Activated naive CD8-positive, alpha-beta T cell treated with anti-CD3 and anti-CD28 coated beads, Interleukin-2, amount 50 U/mL, for 24 hours (primary cell): ENCODE data around the gene CEND1.
A peak's percentile ranks its signal among the peaks of the same experiment; 100 is the strongest.

Experiments used
- ATAC-seq: fragments of 150-1000 bp; cut with Tn5 transposase; one replicate; pipeline ENCODE4 v1.10.0; 2021
- DNase-seq: peaks from one replicate; pipeline ENCODE4 v3.0.0; 2021
- H3K27ac Mint-ChIP-seq: one replicate; pipeline ENCODE4 v1.8.0; 2021; ENCODE audit warnings: mild to moderate bottlenecking, mixed read lengths
- H3K27me3 Mint-ChIP-seq: one replicate; pipeline ENCODE4 v1.8.0; 2021; ENCODE audit warnings: mixed read lengths
- H3K36me3 Mint-ChIP-seq: one replicate; pipeline ENCODE4 v1.8.0; 2021; ENCODE audit warnings: low read depth, mixed read lengths
- H3K4me1 Mint-ChIP-seq: one replicate; pipeline ENCODE4 v1.8.0; 2021; ENCODE audit warnings: mixed read lengths
- H3K4me3 Mint-ChIP-seq: one replicate; pipeline ENCODE4 v1.8.0; 2021; ENCODE audit warnings: mild to moderate bottlenecking, moderate library complexity, mixed read lengths
- H3K9me3 Mint-ChIP-seq: one replicate; pipeline ENCODE4 v1.8.0; 2021; ENCODE audit warnings: mixed read lengths

Gene CEND1

GRCh38 chr11:823441-824291 lies 33.8 kb upstream of the CEND1 start:
- Mint-ChIP-seq H3K4me3 (no peak overlapping the region), H3K4me1 (peaks cover 22% of the 10 kb centered on the region), H3K36me3 (no peaks in the 10 kb centered on the region), H3K9me3 (no peaks in the 10 kb centered on the region), H3K27ac (no peak overlapping the region), H3K27me3 (peaks cover 17% of the 10 kb centered on the region)
- DNase-seq = no peak
- no peak for ATAC-seq

- peaks cover 17% of the 10 kb centered on the region for H3K4me1 Mint-ChIP-seq
- no peak overlapping the region for H3K4me3 Mint-ChIP-seq
- no peak for ATAC-seq
- no peak for DNase-seq
- no peak overlapping the region for H3K27ac Mint-ChIP-seq
- peaks cover 3% of the 10 kb centered on the region for H3K27me3 Mint-ChIP-seq
- no peaks in the 10 kb centered on the region for H3K36me3 Mint-ChIP-seq
- no peaks in the 10 kb centered on the region for H3K9me3 Mint-ChIP-seq
Measured at GRCh38 chr11:821512-822371, 31.9 kb upstream of the CEND1 start.

- no peak for DNase-seq
Measured at GRCh38 chr11:820655-821511, 31.0 kb upstream of the CEND1 start.

GRCh38 chr11:819943-820649 lies 30.2 kb upstream of the CEND1 start:
- ATAC-seq (peak; percentile 71), DNase-seq (peak; percentile 93)
- peaks cover 12% of the 10 kb centered on the region for H3K4me1 Mint-ChIP-seq
- no peak overlapping the region for H3K27ac Mint-ChIP-seq
- H3K27me3 Mint-ChIP-seq = no peaks in the 10 kb centered on the region
- no peaks in the 10 kb centered on the region for H3K9me3 Mint-ChIP-seq
- H3K36me3 Mint-ChIP-seq = no peaks in the 10 kb centered on the region
- peak overlapping the region; percentile 77 for H3K4me3 Mint-ChIP-seq

More at GRCh38 chr11:820655-821511, 31.0 kb upstream of the CEND1 start:
- H3K27ac Mint-ChIP-seq = no peak overlapping the region
- H3K4me3 Mint-ChIP-seq = peak overlapping the region; percentile 77
- H3K9me3 Mint-ChIP-seq = no peaks in the 10 kb centered on the region
- H3K27me3 Mint-ChIP-seq = no peaks in the 10 kb centered on the region
- no peak for ATAC-seq
- peaks cover 12% of the 10 kb centered on the region for H3K4me1 Mint-ChIP-seq
- H3K36me3 Mint-ChIP-seq = no peaks in the 10 kb centered on the region

- H3K27ac Mint-ChIP-seq = no peak overlapping the region
- H3K36me3 Mint-ChIP-seq = no peaks in the 10 kb centered on the region
- no peaks in the 10 kb centered on the region for H3K27me3 Mint-ChIP-seq
- ATAC-seq (peak; percentile 74), DNase-seq (peak; percentile 93)
- peak overlapping the region; percentile 77 for H3K4me3 Mint-ChIP-seq
- peaks cover 12% of the 10 kb centered on the region for H3K4me1 Mint-ChIP-seq
- no peaks in the 10 kb centered on the region for H3K9me3 Mint-ChIP-seq
Measured at GRCh38 chr11:819129-819931, 29.4 kb upstream of the CEND1 start.

- DNase-seq (no peak), ATAC-seq (no peak)
- Mint-ChIP-seq H3K27me3 (no peaks in the 10 kb centered on the region), H3K9me3 (no peaks in the 10 kb centered on the region), H3K4me3 (peak within 1 kb of the TSS; percentile 77), H3K27ac (no peak within 1 kb of the TSS), H3K36me3 (peaks cover 4% of the 10 kb centered on the region), H3K4me1 (peaks cover 12% of the 10 kb centered on the region)
Measured at GRCh38 chr11:818396-819128, 28.7 kb upstream of the CEND1 start, which contains the start of gene PNPLA2. TSS of gene PNPLA2 (plus strand) at chr11:818914. CDS start at chr11:819719, 805 bp downstream.

- Mint-ChIP-seq H3K27ac (no peak overlapping the region), H3K9me3 (no peaks in the 10 kb centered on the region), H3K36me3 (peaks cover 24% of the 10 kb centered on the region), H3K27me3 (no peaks in the 10 kb centered on the region), H3K4me3 (no peak overlapping the region), H3K4me1 (peaks cover 24% of the 10 kb centered on the region)
- DNase-seq = no peak
- ATAC-seq = no peak
Measured at GRCh38 chr11:816433-816779, 26.5 kb upstream of the CEND1 start.

GRCh38 chr11:815675-816432 lies 26.0 kb upstream of the CEND1 start:
- no peaks in the 10 kb centered on the region for H3K9me3 Mint-ChIP-seq
- no peak for ATAC-seq
- H3K4me1 Mint-ChIP-seq = peaks cover 26% of the 10 kb centered on the region
- peaks cover 30% of the 10 kb centered on the region for H3K36me3 Mint-ChIP-seq
- H3K4me3 Mint-ChIP-seq = no peak overlapping the region
- DNase-seq = no peak
- H3K27ac Mint-ChIP-seq = no peak overlapping the region
- H3K27me3 Mint-ChIP-seq = no peaks in the 10 kb centered on the region

GRCh38 chr11:813456-814096 lies 23.7 kb upstream of the CEND1 start:
- H3K4me3 Mint-ChIP-seq = peak overlapping the region; percentile 93
- H3K27me3 Mint-ChIP-seq = no peaks in the 10 kb centered on the region
- DNase-seq = no peak

GRCh38 chr11:813072-813455 lies 23.2 kb upstream of the CEND1 start:
- peaks cover 34% of the 10 kb centered on the region for H3K4me1 Mint-ChIP-seq
- no peak for DNase-seq
- H3K27me3 Mint-ChIP-seq = no peaks in the 10 kb centered on the region
- peak overlapping the region; percentile 98 for H3K27ac Mint-ChIP-seq
- no peaks in the 10 kb centered on the region for H3K9me3 Mint-ChIP-seq
- H3K4me3 Mint-ChIP-seq = peak overlapping the region; percentile 93
- H3K36me3 Mint-ChIP-seq = peaks cover 39% of the 10 kb centered on the region
- no peak for ATAC-seq

More at GRCh38 chr11:813456-814096, 23.7 kb upstream of the CEND1 start:
- no peaks in the 10 kb centered on the region for H3K9me3 Mint-ChIP-seq
- peak overlapping the region; percentile 98 for H3K27ac Mint-ChIP-seq
- H3K4me1 Mint-ChIP-seq = peaks cover 34% of the 10 kb centered on the region
- no peak for ATAC-seq
- H3K36me3 Mint-ChIP-seq = peaks cover 39% of the 10 kb centered on the region

- ATAC-seq = no peak
- Mint-ChIP-seq H3K27me3 (no peaks in the 10 kb centered on the region), H3K36me3 (peaks cover 39% of the 10 kb centered on the region), H3K27ac (peak overlapping the region; percentile 98), H3K4me3 (peak overlapping the region; percentile 93), H3K9me3 (no peaks in the 10 kb centered on the region), H3K4me1 (peaks cover 38% of the 10 kb centered on the region)
- DNase-seq = no peak
Measured at GRCh38 chr11:812390-812789, 22.5 kb upstream of the CEND1 start.
